Activated CD4-positive, alpha-beta T cell treated with anti-CD3 and anti-CD28 coated beads for 1 hour (primary cell): ENCODE measurements around the gene FLT4.

Experiments used
- DNase-seq: peaks from one replicate; pipeline ENCODE4 v3.0.0-alpha.2; 2020

The FLT4 gene

GRCh38 chr5:180586870-180587269 lies 62.5 kb downstream of the FLT4 start:
- no peak for DNase-seq

- no peak for DNase-seq
Measured at GRCh38 chr5:180586204-180586603, 63.2 kb downstream of the FLT4 start.

- no peak for DNase-seq
Measured at GRCh38 chr5:180583738-180584137, 65.7 kb downstream of the FLT4 start.

GRCh38 chr5:180580681-180581080 lies 68.7 kb downstream of the FLT4 start:
- DNase-seq, result no peak

- no peak for DNase-seq
Measured at GRCh38 chr5:180575571-180575970, 73.8 kb downstream of the FLT4 start.

GRCh38 chr5:180568914-180569313 lies 80.5 kb downstream of the FLT4 start:
- DNase-seq, result no peak

- DNase-seq, result no peak
Measured at GRCh38 chr5:180563994-180564393, 85.4 kb downstream of the FLT4 start.

- no peak for DNase-seq
Measured at GRCh38 chr5:180558232-180558631, 91.2 kb downstream of the FLT4 start.

GRCh38 chr5:180557217-180557809 lies 92.1 kb downstream of the FLT4 start:
- DNase-seq, result no peak

- no peak for DNase-seq
Measured at GRCh38 chr5:180555168-180555921, 94.1 kb downstream of the FLT4 start.

- no peak for DNase-seq
Measured at GRCh38 chr5:180553530-180553929, 95.9 kb downstream of the FLT4 start.
